HEK293T (cell line): Measurements from ENCODE around the gene POU4F1.

Experiments used
- ARNT ChIP-seq: fragments of 450-650 bp; IDR thresholded peaks from 2 replicates; pipeline ENCODE4 v1.6.1; 2017; ENCODE audit warnings: mild to moderate bottlenecking
- BHLHE40 ChIP-seq: fragments of 450-650 bp; IDR thresholded peaks from 2 replicates; pipeline ENCODE4 v1.6.1; 2016; ENCODE audit warnings: mild to moderate bottlenecking, moderate library complexity, borderline replicate concordance
- FOXM1 ChIP-seq: fragments of 450-650 bp; IDR thresholded peaks from 2 replicates; pipeline ENCODE4 v1.6.1; 2017; ENCODE audit warnings: mild to moderate bottlenecking, borderline replicate concordance
- HDGF ChIP-seq: fragments of 450-650 bp; IDR thresholded peaks from 2 replicates; pipeline ENCODE4 v1.6.1; 2017; ENCODE audit warnings: antibody characterized with exemption, borderline replicate concordance
- NFRKB ChIP-seq: fragments of 450-650 bp; IDR thresholded peaks from 2 replicates; pipeline ENCODE4 v1.6.1; 2016; ENCODE audit warnings: mild to moderate bottlenecking, moderate library complexity
- PKNOX1 ChIP-seq: fragments of 450-650 bp; IDR thresholded peaks from 2 replicates; pipeline ENCODE4 v1.6.1; 2016
- SP1 ChIP-seq: fragments of 450-650 bp; IDR thresholded peaks from 2 replicates; pipeline ENCODE4 v1.6.1; 2017
- TARDBP ChIP-seq: fragments of 450-650 bp; IDR thresholded peaks from 2 replicates; pipeline ENCODE4 v1.6.1; 2016

- TF ChIP-seq FOXM1 (no peak), NFRKB (no peak), SP1 (no peak), ARNT (no peak), HDGF (no peak), TARDBP (no peak), PKNOX1 (no peak), BHLHE40 (no peak)
Measured at GRCh38 chr13:78601874-78602560, 1.3 kb downstream of the POU4F1 start.
